LNCAP (cell line): ENCODE results near the gene KCNQ2.
A peak's percentile ranks its signal among the peaks of the same experiment; 100 is the strongest.

ENCODE experiments used
- TF ChIP-seq, protein P1 (sequence below): fragments of 450-650 bp; IDR thresholded peaks from 2 replicates; pipeline ENCODE4 v1.5.1; 2017; ENCODE audit warnings: mild to moderate bottlenecking

Gene KCNQ2

DNA sequence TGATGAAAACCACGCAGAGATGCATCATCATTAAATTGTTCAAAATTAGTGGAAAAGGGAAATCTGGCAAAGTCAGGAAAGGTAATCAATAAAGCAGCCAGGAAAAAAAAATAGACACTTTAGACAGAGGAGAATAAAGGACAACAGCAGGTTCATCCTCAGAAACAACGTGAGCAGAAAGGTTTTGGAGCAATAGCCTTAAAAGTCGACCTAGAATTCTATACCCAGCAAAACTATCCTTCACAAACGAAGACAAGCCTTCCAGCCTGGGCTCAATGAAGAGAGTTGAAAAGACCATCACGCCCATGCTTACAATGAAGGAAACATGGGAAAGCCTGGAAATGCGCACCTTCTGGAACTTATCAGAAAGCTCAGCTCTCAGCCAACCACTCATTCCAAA lies 86.6 kb downstream of the KCNQ2 start:
- TF ChIP-seq, protein P1, sequence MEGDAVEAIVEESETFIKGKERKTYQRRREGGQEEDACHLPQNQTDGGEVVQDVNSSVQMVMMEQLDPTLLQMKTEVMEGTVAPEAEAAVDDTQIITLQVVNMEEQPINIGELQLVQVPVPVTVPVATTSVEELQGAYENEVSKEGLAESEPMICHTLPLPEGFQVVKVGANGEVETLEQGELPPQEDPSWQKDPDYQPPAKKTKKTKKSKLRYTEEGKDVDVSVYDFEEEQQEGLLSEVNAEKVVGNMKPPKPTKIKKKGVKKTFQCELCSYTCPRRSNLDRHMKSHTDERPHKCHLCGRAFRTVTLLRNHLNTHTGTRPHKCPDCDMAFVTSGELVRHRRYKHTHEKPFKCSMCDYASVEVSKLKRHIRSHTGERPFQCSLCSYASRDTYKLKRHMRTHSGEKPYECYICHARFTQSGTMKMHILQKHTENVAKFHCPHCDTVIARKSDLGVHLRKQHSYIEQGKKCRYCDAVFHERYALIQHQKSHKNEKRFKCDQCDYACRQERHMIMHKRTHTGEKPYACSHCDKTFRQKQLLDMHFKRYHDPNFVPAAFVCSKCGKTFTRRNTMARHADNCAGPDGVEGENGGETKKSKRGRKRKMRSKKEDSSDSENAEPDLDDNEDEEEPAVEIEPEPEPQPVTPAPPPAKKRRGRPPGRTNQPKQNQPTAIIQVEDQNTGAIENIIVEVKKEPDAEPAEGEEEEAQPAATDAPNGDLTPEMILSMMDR = no peak

DNA sequence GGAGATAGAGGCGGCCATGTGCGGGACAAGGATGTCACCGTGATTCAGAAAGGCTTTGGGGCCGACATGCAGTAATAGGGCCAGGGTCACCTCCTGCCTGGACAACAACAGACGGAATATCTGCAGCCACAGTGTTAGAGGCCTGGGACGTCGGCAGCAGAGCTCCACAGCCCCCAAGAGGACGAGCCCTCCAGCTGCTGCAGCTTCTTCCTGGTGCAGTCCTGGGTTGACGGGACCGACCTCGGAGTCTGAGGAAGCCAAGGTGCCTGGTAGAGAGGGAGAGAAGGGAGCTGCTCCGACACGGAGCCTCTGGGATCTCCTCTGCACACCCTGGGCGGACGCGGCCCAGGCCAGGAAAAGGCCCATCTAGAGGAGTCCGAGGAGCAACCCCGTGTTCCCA lies 88.1 kb downstream of the KCNQ2 start:
- TF ChIP-seq, protein P1 = no peak

DNA sequence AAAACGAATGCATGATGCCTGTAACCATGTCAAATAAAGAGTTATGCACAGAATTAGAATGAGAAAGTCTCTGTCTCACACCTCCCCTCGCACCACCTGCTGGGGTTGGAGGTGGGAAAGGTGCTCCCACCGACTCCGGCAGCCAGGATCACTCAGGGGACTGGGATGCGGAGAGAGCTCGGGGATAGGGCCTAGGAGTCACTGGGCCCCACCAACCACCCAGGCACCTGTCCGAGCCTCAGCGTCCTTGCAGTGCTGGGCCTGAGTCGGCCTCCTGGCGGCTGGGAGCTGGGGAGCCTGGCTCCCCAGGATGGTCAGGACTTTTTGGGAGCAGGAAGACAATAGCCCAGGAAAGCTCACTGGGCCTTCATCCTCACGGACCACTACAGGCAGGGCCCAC lies 88.9 kb downstream of the KCNQ2 start:
- TF ChIP-seq, protein P1 = no peak

DNA sequence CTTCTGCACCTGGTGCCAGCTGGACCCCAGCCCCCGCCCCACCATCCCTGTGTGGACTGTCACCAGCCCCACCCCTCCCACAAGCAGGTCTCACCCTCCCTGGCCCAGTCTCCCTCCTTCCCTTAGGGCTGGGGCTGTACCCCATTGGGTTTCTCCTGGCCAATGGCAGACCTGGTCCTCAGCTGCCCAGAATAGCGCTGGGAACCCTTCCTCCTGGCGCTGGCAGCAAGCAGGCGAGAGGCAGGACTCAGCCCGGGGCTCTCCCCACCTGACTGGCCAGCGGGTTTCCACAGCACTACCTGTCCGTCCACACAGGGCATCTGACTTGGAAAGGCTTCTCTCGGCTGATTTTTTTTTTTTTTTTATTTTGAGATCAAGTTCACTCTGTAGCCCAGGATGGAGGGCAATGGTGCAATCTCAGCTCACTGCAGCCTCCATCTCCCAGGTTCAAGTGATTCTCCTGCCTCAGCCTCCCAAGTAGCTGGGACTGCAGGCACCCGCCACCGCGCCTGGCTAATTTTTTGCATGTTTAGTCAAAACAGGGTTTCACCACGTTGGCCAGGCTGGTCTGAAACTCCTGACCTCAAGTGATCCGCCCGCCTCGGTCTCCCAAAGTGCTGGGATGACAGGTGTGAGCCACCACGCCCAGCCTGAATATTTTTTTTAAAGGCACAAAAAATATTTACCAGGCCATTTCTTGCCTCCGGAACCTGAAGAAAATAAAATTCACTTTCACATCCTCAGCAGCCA lies 89.7 kb downstream of the KCNQ2 start:
- TF ChIP-seq, protein P1 = no peak

DNA sequence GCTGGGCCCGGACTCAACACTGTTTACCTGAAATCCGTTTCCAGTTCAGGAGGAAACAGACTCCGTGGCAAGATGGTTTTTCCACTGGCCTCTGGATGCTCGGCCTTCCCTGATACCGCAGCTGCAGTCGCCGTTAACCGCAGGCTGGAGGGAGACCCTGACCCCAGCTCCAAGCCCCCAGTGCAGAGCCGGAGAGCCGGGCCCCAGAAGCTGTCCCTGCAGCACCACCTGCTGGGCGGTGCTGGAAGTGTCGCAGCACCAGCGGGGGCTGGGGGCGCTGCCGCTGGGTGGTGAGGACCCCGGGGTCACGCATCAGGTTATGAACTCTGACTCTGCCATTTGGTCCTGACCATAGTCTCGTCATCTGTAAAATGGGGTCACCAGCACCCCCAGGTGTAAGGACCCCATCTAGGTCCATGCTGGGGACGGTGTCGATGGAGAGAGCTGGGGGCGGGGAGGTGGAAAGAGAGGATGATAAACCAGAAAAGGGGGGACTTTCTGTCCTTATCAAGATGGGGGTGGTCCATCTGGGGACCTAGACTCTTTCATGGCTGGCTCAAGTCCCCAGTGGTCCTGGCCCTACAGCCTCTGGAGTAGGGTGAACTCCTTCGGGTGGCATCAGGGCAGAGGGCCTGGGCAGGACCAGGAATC lies 90.5 kb downstream of the KCNQ2 start:
- TF ChIP-seq, protein P1 = peak; percentile 100

DNA sequence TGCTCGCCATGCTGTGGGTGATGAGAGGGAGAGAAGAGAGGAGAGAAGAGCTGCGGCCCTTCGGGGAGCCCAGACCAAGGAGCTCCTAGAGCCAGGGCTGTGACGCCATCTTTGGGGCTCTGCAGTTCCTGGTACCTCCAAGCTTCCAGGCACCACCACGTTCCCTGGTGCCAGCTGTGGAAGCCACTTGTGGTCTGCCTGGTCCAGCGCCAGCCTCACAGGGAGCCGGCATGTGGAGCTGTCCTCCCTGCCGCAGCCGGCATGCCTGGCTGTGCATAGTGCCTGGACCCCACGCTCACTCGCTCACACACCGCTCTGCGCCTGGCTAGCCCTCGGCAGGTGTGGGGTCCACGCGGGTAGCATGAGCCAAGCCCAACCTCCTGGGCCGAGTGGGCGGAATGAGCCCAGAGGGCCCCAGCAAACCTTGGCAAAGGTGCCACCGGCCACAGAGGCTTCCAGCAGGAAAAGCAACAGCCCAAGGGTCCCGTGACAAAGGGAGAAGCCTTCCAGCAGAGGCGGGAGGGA lies 92.0 kb downstream of the KCNQ2 start:
- TF ChIP-seq, protein P1 = no peak

DNA sequence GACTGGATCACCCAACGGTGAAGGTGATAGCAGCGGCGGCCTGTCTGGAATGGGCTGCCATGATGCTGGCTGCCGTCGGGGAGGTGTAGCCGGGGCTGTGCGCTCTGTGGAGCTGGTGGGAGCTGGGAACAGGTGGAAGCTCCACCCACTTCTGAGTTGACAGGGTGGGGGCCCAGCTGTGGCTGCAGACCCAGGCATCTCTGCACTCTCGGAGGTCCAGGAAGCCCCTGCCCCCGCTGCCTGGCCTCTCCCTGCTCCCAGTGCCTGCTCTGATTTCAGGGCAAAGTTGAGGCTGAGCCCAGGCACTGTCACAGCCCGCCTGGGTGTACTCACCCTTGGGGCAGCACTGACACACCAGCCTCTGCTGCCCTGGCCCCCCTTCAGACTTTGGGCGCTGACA lies 93.2 kb downstream of the KCNQ2 start:
- TF ChIP-seq, protein P1 = no peak
